ENCODE results near the gene PCSK5. TPM values are rescaled to one million over a fixed set of nuclear protein-coding genes. Genes with fewer than 3 reads are reported as not detected.
A peak's percentile ranks its signal among the peaks of the same experiment; 100 is the strongest.

PCSK5 gene
- total RNA-seq, 2 experiments from 2014 or later = 14.4 to 15.2 TPM

DNA sequence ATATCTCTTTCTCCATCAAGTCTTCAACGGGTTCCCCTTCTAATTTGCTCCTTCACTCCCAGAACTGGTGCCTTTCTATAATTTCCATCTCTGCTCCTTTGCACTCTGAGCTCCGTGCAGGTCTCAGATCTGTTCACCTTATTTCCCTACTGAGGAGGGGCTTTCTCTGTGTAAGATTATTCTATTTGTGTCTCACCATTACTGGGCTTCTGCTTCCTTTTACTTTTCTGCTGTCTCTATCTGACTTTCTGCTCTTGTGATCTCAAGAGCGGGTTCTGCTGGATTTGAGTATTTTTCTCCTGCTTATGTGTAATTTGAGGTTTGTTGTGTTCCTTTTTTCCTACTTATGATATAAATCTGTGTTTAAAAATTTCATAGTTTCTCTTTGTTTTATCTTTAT lies 117.5 kb downstream of the PCSK5 start:
- Mint-ChIP-seq H3K4me1 (ENCODE audit: low read depth) (peaks cover 71% of the 10 kb centered on the region), H3K36me3 (ENCODE audit: low read depth) (no peaks in the 10 kb centered on the region), H3K27ac (peak overlapping the region; percentile 48), H3K9me3 (no peaks in the 10 kb centered on the region), H3K4me3 (peak overlapping the region; percentile 49), H3K27me3 (no peaks in the 10 kb centered on the region)
- H3K27me3 ChIP-seq (ENCODE audit: control insufficient read depth in 1 of 2, insufficient read depth in 2 of 2, low read length in 2 of 2) = no peaks in the 10 kb centered on the region
- peaks cover 2% of the 10 kb centered on the region for H3K4me1 ChIP-seq (ENCODE audit: insufficient read depth, low read length)
- DNase-seq = no peak
- H3K27ac ChIP-seq (ENCODE audit: low read depth in 1 of 2, low read length in 2 of 2) = no peak overlapping the region
- no peaks in the 10 kb centered on the region for H3K9me3 ChIP-seq (ENCODE audit: control insufficient read depth in 1 of 2, insufficient read depth in 1 of 2, low read length in 2 of 2)
- TF ChIP-seq, protein P1, sequence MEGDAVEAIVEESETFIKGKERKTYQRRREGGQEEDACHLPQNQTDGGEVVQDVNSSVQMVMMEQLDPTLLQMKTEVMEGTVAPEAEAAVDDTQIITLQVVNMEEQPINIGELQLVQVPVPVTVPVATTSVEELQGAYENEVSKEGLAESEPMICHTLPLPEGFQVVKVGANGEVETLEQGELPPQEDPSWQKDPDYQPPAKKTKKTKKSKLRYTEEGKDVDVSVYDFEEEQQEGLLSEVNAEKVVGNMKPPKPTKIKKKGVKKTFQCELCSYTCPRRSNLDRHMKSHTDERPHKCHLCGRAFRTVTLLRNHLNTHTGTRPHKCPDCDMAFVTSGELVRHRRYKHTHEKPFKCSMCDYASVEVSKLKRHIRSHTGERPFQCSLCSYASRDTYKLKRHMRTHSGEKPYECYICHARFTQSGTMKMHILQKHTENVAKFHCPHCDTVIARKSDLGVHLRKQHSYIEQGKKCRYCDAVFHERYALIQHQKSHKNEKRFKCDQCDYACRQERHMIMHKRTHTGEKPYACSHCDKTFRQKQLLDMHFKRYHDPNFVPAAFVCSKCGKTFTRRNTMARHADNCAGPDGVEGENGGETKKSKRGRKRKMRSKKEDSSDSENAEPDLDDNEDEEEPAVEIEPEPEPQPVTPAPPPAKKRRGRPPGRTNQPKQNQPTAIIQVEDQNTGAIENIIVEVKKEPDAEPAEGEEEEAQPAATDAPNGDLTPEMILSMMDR (IDR thresholded peaks at IDR 0.05) = no peak
- H3K4me3 ChIP-seq (ENCODE audit: low read length) = no peak overlapping the region
- no peaks in the 10 kb centered on the region for H3K36me3 ChIP-seq (ENCODE audit: insufficient read depth, low read length)
- intact Hi-C loops (cut with DNase I, micrococcal nuclease) = no loop called here
- CTCF ChIA-PET = no interaction called here
- POLR2A ChIA-PET = interaction anchor here (0.8 kb wide), 1 partner anchor 11 kb away, joined by 3 read pairs; no protein-coding TSS in a partner anchor
- no peak for ATAC-seq (ENCODE audit: poor library complexity)

DNA sequence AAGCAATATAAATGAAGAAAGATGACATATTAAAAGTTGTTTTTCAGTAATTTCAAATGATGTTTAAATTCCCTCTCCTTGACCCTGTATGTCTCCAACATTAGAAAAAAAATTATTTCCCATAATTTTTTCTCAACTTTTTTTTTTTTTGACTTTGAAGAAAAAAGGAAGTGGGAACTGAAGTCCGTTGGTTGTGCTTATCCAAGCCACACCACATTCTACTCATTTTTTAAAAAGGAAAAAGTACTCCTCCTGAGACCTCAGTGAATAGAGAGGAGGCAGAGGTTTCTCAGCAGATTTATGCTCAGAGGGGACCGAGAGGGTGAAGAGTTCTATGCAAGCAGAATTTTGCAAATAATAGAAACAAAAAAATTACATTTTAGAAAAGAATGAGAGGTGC lies 123.3 kb downstream of the PCSK5 start:
- ChIA-PET CTCF (no interaction called here), POLR2A (interaction anchor here (1.2 kb wide), 1 partner anchor 9 kb away, joined by 3 read pairs; no protein-coding TSS in a partner anchor)
- peaks cover 9% of the 10 kb centered on the region for H3K36me3 Mint-ChIP-seq (ENCODE audit: low read depth)

DNA sequence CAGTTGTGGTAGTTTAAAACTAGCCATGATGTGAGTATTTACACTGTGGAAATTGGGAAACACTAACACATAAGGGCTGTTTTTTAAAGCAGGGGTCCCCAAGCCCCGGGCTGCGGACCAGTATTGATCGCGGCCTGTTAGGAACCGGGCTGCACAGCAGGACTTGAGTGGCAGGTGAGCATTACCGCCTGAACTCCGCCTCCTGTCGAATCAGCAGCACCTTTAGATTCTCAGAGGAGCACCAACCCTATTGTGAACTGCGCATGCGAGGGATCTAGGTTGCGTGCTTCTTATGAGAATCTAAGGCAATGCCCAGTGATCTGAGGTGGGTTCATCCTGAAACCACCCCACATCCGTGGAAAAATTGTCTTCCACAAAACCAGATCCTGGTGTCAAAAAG lies 127.8 kb downstream of the PCSK5 start:
- peak overlapping the region; percentile 38 for H3K4me3 Mint-ChIP-seq
- peaks cover 2% of the 10 kb centered on the region for H3K9me3 Mint-ChIP-seq
- ATAC-seq (ENCODE audit: poor library complexity) (peak; percentile 69), DNase-seq (peak in 5 of 14 experiments; percentile 4 to 48 (median 21))
- peak overlapping the region; percentile 93 for H3K27ac Mint-ChIP-seq
- Histone ChIP-seq H3K4me1 (ENCODE audit: insufficient read depth, low read length) (peaks cover 23% of the 10 kb centered on the region), H3K4me3 (ENCODE audit: low read length) (peak overlapping the region; percentile 6), H3K9me3 (ENCODE audit: control insufficient read depth in 1 of 2, insufficient read depth in 1 of 2, low read length in 2 of 2) (no peaks in the 10 kb centered on the region), H3K27ac (ENCODE audit: low read depth in 1 of 2, low read length in 2 of 2) (no peak overlapping the region), H3K36me3 (ENCODE audit: insufficient read depth, low read length) (no peaks in the 10 kb centered on the region), H3K27me3 (ENCODE audit: control insufficient read depth in 1 of 2, insufficient read depth in 2 of 2, low read length in 2 of 2) (no peaks in the 10 kb centered on the region)
- H3K27me3 Mint-ChIP-seq = no peaks in the 10 kb centered on the region
- ChIA-PET CTCF (no interaction called here), POLR2A (no interaction called here)
- H3K4me1 Mint-ChIP-seq (ENCODE audit: low read depth) = peaks cover 90% of the 10 kb centered on the region
- intact Hi-C loops (cut with DNase I, micrococcal nuclease) = loop anchor here in 1 of 2 experiments (10.0 kb wide), 1 partner anchor 277 kb away; no protein-coding TSS in a partner anchor
- H3K36me3 Mint-ChIP-seq (ENCODE audit: low read depth) = peaks cover 9% of the 10 kb centered on the region
- TF ChIP-seq, protein P1 (IDR thresholded peaks at IDR 0.05) = no peak

More for the DNA sequence above, 123.3 kb downstream of the PCSK5 start:
- no peak overlapping the region for H3K27ac Mint-ChIP-seq
- DNase-seq (no peak), ATAC-seq (ENCODE audit: poor library complexity) (no peak)
- peaks cover 2% of the 10 kb centered on the region for H3K9me3 Mint-ChIP-seq
- H3K4me1 ChIP-seq (ENCODE audit: insufficient read depth, low read length) = peaks cover 6% of the 10 kb centered on the region
- TF ChIP-seq, protein P1 (IDR thresholded peaks at IDR 0.05) = no peak
- intact Hi-C loops (cut with DNase I, micrococcal nuclease) = loop anchor here in 1 of 2 experiments (10.0 kb wide), 1 partner anchor 281 kb away; no protein-coding TSS in a partner anchor
- H3K27me3 ChIP-seq (ENCODE audit: control insufficient read depth in 1 of 2, insufficient read depth in 2 of 2, low read length in 2 of 2) = no peaks in the 10 kb centered on the region
- H3K4me1 Mint-ChIP-seq (ENCODE audit: low read depth) = peaks cover 75% of the 10 kb centered on the region
- no peaks in the 10 kb centered on the region for H3K9me3 ChIP-seq (ENCODE audit: control insufficient read depth in 1 of 2, insufficient read depth in 1 of 2, low read length in 2 of 2)
- H3K4me3 ChIP-seq (ENCODE audit: low read length) = no peak overlapping the region
- H3K27me3 Mint-ChIP-seq = no peaks in the 10 kb centered on the region
- no peaks in the 10 kb centered on the region for H3K36me3 ChIP-seq (ENCODE audit: insufficient read depth, low read length)
- H3K4me3 Mint-ChIP-seq = no peak overlapping the region
- H3K27ac ChIP-seq (ENCODE audit: low read depth in 1 of 2, low read length in 2 of 2) = no peak overlapping the region

Data from CD4-positive, alpha-beta T cell (primary cell).